ENCODE data around the gene AGMO.

The AGMO gene

GRCh38 chr7:15252181-15252580 is 309.6 kb downstream of the AGMO start:
- DNase-seq (ENCODE audit: low read depth) = no peak

GRCh38 chr7:15248514-15248913 is 313.3 kb downstream of the AGMO start:
- no peak overlapping the region for H3K4me3 ChIP-seq (ENCODE audit: low read depth, low read length)
- TF ChIP-seq, protein P1, sequence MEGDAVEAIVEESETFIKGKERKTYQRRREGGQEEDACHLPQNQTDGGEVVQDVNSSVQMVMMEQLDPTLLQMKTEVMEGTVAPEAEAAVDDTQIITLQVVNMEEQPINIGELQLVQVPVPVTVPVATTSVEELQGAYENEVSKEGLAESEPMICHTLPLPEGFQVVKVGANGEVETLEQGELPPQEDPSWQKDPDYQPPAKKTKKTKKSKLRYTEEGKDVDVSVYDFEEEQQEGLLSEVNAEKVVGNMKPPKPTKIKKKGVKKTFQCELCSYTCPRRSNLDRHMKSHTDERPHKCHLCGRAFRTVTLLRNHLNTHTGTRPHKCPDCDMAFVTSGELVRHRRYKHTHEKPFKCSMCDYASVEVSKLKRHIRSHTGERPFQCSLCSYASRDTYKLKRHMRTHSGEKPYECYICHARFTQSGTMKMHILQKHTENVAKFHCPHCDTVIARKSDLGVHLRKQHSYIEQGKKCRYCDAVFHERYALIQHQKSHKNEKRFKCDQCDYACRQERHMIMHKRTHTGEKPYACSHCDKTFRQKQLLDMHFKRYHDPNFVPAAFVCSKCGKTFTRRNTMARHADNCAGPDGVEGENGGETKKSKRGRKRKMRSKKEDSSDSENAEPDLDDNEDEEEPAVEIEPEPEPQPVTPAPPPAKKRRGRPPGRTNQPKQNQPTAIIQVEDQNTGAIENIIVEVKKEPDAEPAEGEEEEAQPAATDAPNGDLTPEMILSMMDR (IDR thresholded peaks at IDR 0.05; ENCODE audit: insufficient read depth, low read depth, low read length, missing control alignments) = no peak
- no peak for DNase-seq (ENCODE audit: low read depth)

More at GRCh38 chr7:15252181-15252580, 309.6 kb downstream of the AGMO start:
- TF ChIP-seq, protein P1 (IDR thresholded peaks at IDR 0.05; ENCODE audit: insufficient read depth, low read depth, low read length, missing control alignments) = no peak
- H3K4me3 ChIP-seq (ENCODE audit: low read depth, low read length) = no peak overlapping the region

DNA sequence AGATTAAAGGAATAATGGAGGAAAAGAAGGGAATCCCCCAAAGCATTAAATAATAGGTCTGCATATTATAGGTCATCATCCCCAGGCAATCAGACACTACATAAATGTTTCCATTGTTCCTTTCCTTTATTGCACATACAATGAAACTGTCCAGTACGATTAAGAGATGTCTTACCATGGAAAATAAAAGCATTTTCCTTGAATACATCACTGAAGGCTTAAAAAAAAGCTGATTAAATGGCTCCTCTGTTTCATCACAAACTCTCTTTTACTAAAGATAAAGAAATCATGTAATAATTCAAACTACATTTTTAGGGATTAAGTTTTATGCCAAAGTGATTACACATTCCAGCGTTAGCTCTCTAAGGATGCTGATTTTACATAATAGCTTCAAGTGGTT is 316.0 kb downstream of the AGMO start:
- H3K4me3 ChIP-seq (ENCODE audit: low read depth, low read length) = no peak overlapping the region
- no peak for DNase-seq (ENCODE audit: low read depth)
- TF ChIP-seq, protein P1 (IDR thresholded peaks at IDR 0.05; ENCODE audit: insufficient read depth, low read depth, low read length, missing control alignments) = no peak

DNA sequence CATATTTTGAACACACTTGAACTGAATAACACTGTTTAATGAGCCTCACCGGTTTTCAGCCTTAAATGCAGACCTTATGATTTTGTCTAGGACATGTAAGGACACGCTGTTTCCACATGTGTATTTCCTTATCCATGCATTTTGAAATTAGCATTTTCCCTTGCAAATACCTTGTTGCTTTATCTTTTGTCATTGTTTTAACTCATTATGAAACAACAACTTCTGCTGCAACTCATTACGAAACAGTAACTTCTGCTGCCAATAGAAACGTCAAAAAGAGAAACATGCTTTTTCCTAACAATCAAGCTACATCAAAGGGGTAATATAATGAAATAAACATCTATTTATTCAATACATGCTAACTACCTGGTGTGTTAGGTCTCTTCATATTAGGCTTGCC is 322.0 kb downstream of the AGMO start:
- TF ChIP-seq, protein P1 (IDR thresholded peaks at IDR 0.05; ENCODE audit: insufficient read depth, low read depth, low read length, missing control alignments) = no peak
- no peak overlapping the region for H3K4me3 ChIP-seq (ENCODE audit: low read depth, low read length)
- DNase-seq (ENCODE audit: low read depth) = no peak

- no peak overlapping the region for H3K4me3 ChIP-seq (ENCODE audit: low read depth, low read length)
- DNase-seq (ENCODE audit: low read depth) = no peak
- TF ChIP-seq, protein P1 (IDR thresholded peaks at IDR 0.05; ENCODE audit: insufficient read depth, low read depth, low read length, missing control alignments) = no peak
Observed at GRCh38 chr7:15236952-15237351, 324.9 kb downstream of the AGMO start.

GRCh38 chr7:15234431-15234830 is 327.4 kb downstream of the AGMO start:
- H3K4me3 ChIP-seq (ENCODE audit: low read depth, low read length) = no peak overlapping the region
- TF ChIP-seq, protein P1 (IDR thresholded peaks at IDR 0.05; ENCODE audit: insufficient read depth, low read depth, low read length, missing control alignments) = no peak
- DNase-seq (ENCODE audit: low read depth) = no peak

- no peak for DNase-seq (ENCODE audit: low read depth)
- H3K4me3 ChIP-seq (ENCODE audit: low read depth, low read length) = no peak overlapping the region
- TF ChIP-seq, protein P1 (IDR thresholded peaks at IDR 0.05; ENCODE audit: insufficient read depth, low read depth, low read length, missing control alignments) = no peak
Observed at GRCh38 chr7:15228831-15229230, 333.0 kb downstream of the AGMO start.
